HepG2 (cell line): ENCODE measurements around the gene SIDT1. TPM values are rescaled to one million over a fixed set of nuclear protein-coding genes. Genes with fewer than 3 reads are reported as not detected.

Experiments used
- ELF1 ChIP-seq: sonication (generic); formaldehyde crosslinking; IDR thresholded peaks from 2 replicates; pipeline ENCODE4 v1.4.0; 2020; ENCODE audit warnings: missing genetic modification reagents
- FOXC1 ChIP-seq: sonication (generic); formaldehyde crosslinking; IDR thresholded peaks from 2 replicates; pipeline ENCODE4 v1.8.0; 2022; ENCODE audit warnings: mild to moderate bottlenecking, missing genetic modification reagents, borderline replicate concordance
- JUNB ChIP-seq: sonication (generic); formaldehyde crosslinking; IDR thresholded peaks from 2 replicates; pipeline ENCODE4 v1.8.0; 2022; ENCODE audit warnings: missing genetic modification reagents, mild to moderate bottlenecking, borderline replicate concordance
- MBNL3 ChIP-seq: fragments of 250-450 bp; sonication (Bioruptor Pico); conservative IDR thresholded peaks from 2 replicates; pipeline ENCODE4 v1.8.0; 2022; ENCODE audit warnings: mild to moderate bottlenecking, inconsistent platforms
- MED1 ChIP-seq: sonication (generic); formaldehyde crosslinking; IDR thresholded peaks from 2 replicates; pipeline ENCODE4 v1.4.0; 2020; ENCODE audit warnings: missing genetic modification reagents
- PAWR ChIP-seq: sonication (generic); formaldehyde crosslinking; IDR thresholded peaks from 2 replicates; pipeline ENCODE4 v1.4.0; 2020; ENCODE audit warnings: missing genetic modification reagents, mild to moderate bottlenecking, borderline replicate concordance
- PLRG1 ChIP-seq: fragments of 450-650 bp; conservative IDR thresholded peaks from 2 replicates; pipeline ENCODE4 v1.6.1; 2016
- RORA ChIP-seq: sonication (generic); formaldehyde crosslinking; IDR thresholded peaks from 2 replicates; pipeline ENCODE4 v1.5.0; 2020; ENCODE audit warnings: mild to moderate bottlenecking, missing genetic modification reagents, moderate library complexity
- SALL1 ChIP-seq: sonication (generic); formaldehyde crosslinking; IDR thresholded peaks from 2 replicates; pipeline ENCODE4 v1.8.0; 2022; ENCODE audit warnings: mild to moderate bottlenecking, missing genetic modification reagents
- SRF ChIP-seq: IDR thresholded peaks from 2 replicates; pipeline ENCODE4 v1.6.1; 2011; ENCODE audit warnings: mild to moderate bottlenecking, low read depth, low read length, moderate library complexity
- U2AF2 ChIP-seq: fragments of 200-400 bp; formaldehyde crosslinking; IDR thresholded peaks from 2 replicates; pipeline ENCODE4 v1.6.1; 2017; ENCODE audit warnings: low read depth, mild to moderate bottlenecking, low read length
- ZBTB38 ChIP-seq: sonication (generic); formaldehyde crosslinking; IDR thresholded peaks from 2 replicates; pipeline ENCODE4 v1.5.1; 2020; ENCODE audit warnings: mild to moderate bottlenecking, missing genetic modification reagents
- ZMYM4 ChIP-seq: sonication (generic); formaldehyde crosslinking; IDR thresholded peaks from 2 replicates; pipeline ENCODE4 v1.8.1; 2023; ENCODE audit warnings: mild to moderate bottlenecking, missing genetic modification reagents
- ZNF10 ChIP-seq: sonication (generic); formaldehyde crosslinking; IDR thresholded peaks from 2 replicates; pipeline ENCODE4 v1.4.0; 2020; ENCODE audit warnings: mild to moderate bottlenecking, low read depth, missing genetic modification reagents, borderline replicate concordance
- ZNF20 ChIP-seq: sonication (generic); formaldehyde crosslinking; IDR thresholded peaks from 2 replicates; pipeline ENCODE4 v1.4.0; 2020; ENCODE audit warnings: mild to moderate bottlenecking, moderate library complexity, missing genetic modification reagents
- ZNF232 ChIP-seq: sonication (generic); formaldehyde crosslinking; IDR thresholded peaks from 2 replicates; pipeline ENCODE4 v1.4.0; 2020; ENCODE audit warnings: missing genetic modification reagents, borderline replicate concordance
- ZNF274 ChIP-seq: sonication (generic); formaldehyde crosslinking; IDR thresholded peaks from 2 replicates; pipeline ENCODE4 v1.5.1; 2020; ENCODE audit warnings: mild to moderate bottlenecking, missing genetic modification reagents
- ZNF331 ChIP-seq: sonication (generic); formaldehyde crosslinking; IDR thresholded peaks from 2 replicates; pipeline ENCODE4 v1.4.0; 2020; ENCODE audit warnings: missing genetic modification reagents
- ZNF446 ChIP-seq: sonication (generic); formaldehyde crosslinking; IDR thresholded peaks from 2 replicates; pipeline ENCODE4 v1.5.0; 2020; ENCODE audit warnings: mild to moderate bottlenecking, missing genetic modification reagents
- ZNF510 ChIP-seq: sonication (generic); formaldehyde crosslinking; IDR thresholded peaks from 2 replicates; pipeline ENCODE4 v1.4.0; 2020; ENCODE audit warnings: low read depth, mild to moderate bottlenecking, missing genetic modification reagents
- ZNF790 ChIP-seq: sonication (generic); formaldehyde crosslinking; IDR thresholded peaks from 2 replicates; pipeline ENCODE4 v1.8.0; 2022; ENCODE audit warnings: missing genetic modification reagents, mild to moderate bottlenecking, borderline replicate concordance
- polyA plus RNA-seq, 8 experiments: library from polyadenylated mRNA; depleted of rRNA in 3 of 8; stranded (reverse) in 7 of 8; unstranded in 1 of 8; fragments of >200 nt; fragmentation: Illumina TruSeq in 4 of 8; extraction: Trizol in 4 of 8; gene quantifications; 2 replicates each; pipeline versions ENCODE4 v1.2.1 to v1.2.3, GENCODE V29; 2011 to 2016; ENCODE audit warnings: low read depth in 4 of 8, missing spikeins in 1 of 8, mixed read lengths in 1 of 8; ENCODE audit not compliant: insufficient read depth in 1 of 8
- total RNA-seq, 5 experiments: library from RNA; depleted of rRNA; stranded (reverse); fragments of >200 nt; fragmentation: Illumina TruSeq; extraction: Trizol; gene quantifications; 2 replicates each; pipeline ENCODE4 v1.2.3, GENCODE V29; 2016; ENCODE audit warnings: low read depth in 1 of 5
- TF ChIP-seq, protein P1 (sequence below): sonication (generic); formaldehyde crosslinking; IDR thresholded peaks from 2 replicates; pipeline ENCODE4 v1.4.0; 2020; ENCODE audit warnings: missing genetic modification reagents, mild to moderate bottlenecking, borderline replicate concordance
- TF ChIP-seq, protein P2 (sequence below): sonication (generic); formaldehyde crosslinking; IDR thresholded peaks from 2 replicates; pipeline ENCODE4 v1.9.0; 2022; ENCODE audit warnings: missing genetic modification reagents, mild to moderate bottlenecking, borderline replicate concordance
- TF ChIP-seq, protein P3 (sequence below): IDR thresholded peaks from 2 replicates; pipeline ENCODE4 v1.6.1; 2016; ENCODE audit warnings: control low read depth
- TF ChIP-seq, protein P4 (sequence below): sonication (generic); formaldehyde crosslinking; IDR thresholded peaks from 2 replicates; pipeline ENCODE4 v1.5.0; 2020; ENCODE audit warnings: missing genetic modification reagents, mild to moderate bottlenecking, borderline replicate concordance

The SIDT1 gene
- total and polyA plus RNA-seq, 2 of the 13 experiments (the other 11 are each of a cell fraction or from before 2014, with no cell fraction given): 0.07 TPM

DNA sequence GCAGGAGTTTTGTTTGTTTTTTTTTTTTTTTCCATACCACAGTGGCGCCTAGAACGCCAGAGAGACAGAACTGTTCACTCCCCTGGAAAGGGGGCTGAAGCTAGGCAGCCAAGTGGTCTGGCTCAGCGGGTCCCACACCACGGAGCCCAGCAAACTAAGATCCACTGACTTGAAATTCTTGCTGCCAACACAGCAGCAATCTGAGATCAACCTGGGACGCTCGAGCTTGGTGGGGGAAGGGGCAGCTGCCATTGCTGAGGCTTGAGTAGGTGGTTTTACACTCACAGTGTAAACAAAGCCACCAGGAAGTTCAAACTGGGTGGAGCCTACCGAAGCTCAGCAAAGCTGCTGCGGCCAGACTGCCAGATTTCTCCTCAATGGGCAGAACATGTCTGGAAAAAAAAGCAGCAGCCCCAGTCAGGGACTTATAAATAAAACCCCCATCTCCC is 47.2 kb upstream of the SIDT1 start (continued):
- TF ChIP-seq ZNF510 (CRISPR knock-in tag) (no peak), MBNL3 (CRISPR knock-in tag) (no peak), ZNF274 (no peak), ZNF331 (0 out of 2 replicates have a peak, but pooled peaks have one; percentile 17), ZMYM4 (CRISPR knock-in tag) (0 out of 2 replicates have a peak, but pooled peaks have one; percentile 30), JUNB (CRISPR knock-in tag) (no peak), ZNF446 (no peak), ELF1 (CRISPR knock-in tag) (peak; percentile 58), ZNF790 (CRISPR knock-in tag) (no peak), ZNF20 (CRISPR knock-in tag) (no peak), PLRG1 (no peak), MED1 (CRISPR knock-in tag) (no peak), FOXC1 (CRISPR knock-in tag) (0 out of 2 replicates have a peak, but pooled peaks have one; percentile 63), ZNF10 (CRISPR knock-in tag) (no peak), SALL1 (CRISPR knock-in tag) (0 out of 2 replicates have a peak, but pooled peaks have one; percentile 30), U2AF2 (no peak), ZNF232 (CRISPR knock-in tag) (no peak), SRF (no peak), RORA (CRISPR knock-in tag) (no peak), PAWR (CRISPR knock-in tag) (no peak), ZBTB38 (peak; percentile 58; the same call in 1 of the 2 replicates)
- TF ChIP-seq, protein P1, sequence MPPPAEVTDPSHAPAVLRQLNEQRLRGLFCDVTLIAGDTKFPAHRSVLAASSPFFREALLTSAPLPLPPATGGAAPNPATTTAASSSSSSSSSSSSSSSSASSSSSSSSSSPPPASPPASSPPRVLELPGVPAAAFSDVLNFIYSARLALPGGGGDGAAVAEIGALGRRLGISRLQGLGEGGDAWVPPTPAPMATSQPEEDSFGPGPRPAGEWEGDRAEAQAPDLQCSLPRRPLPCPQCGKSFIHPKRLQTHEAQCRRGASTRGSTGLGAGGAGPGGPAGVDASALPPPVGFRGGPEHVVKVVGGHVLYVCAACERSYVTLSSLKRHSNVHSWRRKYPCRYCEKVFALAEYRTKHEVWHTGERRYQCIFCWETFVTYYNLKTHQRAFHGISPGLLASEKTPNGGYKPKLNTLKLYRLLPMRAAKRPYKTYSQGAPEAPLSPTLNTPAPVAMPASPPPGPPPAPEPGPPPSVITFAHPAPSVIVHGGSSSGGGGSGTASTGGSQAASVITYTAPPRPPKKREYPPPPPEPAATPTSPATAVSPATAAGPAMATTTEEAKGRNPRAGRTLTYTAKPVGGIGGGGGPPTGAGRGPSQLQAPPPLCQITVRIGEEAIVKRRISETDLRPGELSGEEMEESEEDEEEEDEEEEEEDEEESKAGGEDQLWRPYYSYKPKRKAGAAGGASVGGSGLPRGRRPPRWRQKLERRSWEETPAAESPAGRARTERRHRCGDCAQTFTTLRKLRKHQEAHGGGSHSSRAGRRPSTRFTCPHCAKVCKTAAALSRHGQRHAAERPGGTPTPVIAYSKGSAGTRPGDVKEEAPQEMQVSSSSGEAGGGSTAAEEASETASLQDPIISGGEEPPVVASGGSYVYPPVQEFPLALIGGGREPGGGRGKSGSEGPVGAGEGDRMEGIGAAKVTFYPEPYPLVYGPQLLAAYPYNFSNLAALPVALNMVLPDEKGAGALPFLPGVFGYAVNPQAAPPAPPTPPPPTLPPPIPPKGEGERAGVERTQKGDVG (CRISPR knock-in tag): no peak
- TF ChIP-seq, protein P2, sequence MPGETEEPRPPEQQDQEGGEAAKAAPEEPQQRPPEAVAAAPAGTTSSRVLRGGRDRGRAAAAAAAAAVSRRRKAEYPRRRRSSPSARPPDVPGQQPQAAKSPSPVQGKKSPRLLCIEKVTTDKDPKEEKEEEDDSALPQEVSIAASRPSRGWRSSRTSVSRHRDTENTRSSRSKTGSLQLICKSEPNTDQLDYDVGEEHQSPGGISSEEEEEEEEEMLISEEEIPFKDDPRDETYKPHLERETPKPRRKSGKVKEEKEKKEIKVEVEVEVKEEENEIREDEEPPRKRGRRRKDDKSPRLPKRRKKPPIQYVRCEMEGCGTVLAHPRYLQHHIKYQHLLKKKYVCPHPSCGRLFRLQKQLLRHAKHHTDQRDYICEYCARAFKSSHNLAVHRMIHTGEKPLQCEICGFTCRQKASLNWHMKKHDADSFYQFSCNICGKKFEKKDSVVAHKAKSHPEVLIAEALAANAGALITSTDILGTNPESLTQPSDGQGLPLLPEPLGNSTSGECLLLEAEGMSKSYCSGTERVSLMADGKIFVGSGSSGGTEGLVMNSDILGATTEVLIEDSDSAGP: no peak
- TF ChIP-seq, protein P3, sequence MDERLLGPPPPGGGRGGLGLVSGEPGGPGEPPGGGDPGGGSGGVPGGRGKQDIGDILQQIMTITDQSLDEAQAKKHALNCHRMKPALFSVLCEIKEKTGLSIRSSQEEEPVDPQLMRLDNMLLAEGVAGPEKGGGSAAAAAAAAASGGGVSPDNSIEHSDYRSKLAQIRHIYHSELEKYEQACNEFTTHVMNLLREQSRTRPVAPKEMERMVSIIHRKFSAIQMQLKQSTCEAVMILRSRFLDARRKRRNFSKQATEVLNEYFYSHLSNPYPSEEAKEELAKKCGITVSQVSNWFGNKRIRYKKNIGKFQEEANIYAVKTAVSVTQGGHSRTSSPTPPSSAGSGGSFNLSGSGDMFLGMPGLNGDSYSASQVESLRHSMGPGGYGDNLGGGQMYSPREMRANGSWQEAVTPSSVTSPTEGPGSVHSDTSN: no peak
- TF ChIP-seq, protein P4, sequence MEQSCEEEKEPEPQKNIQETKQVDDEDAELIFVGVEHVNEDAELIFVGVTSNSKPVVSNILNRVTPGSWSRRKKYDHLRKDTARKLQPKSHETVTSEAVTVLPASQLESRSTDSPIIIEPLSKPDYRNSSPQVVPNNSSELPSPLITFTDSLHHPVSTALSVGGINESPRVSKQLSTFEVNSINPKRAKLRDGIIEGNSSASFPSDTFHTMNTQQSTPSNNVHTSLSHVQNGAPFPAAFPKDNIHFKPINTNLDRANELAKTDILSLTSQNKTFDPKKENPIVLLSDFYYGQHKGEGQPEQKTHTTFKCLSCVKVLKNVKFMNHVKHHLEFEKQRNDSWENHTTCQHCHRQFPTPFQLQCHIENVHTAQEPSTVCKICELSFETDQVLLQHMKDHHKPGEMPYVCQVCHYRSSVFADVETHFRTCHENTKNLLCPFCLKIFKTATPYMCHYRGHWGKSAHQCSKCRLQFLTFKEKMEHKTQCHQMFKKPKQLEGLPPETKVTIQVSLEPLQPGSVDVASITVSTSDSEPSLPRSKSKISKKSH (CRISPR knock-in tag): no peak
